ENCODE data around the gene P2RY12.

DNA sequence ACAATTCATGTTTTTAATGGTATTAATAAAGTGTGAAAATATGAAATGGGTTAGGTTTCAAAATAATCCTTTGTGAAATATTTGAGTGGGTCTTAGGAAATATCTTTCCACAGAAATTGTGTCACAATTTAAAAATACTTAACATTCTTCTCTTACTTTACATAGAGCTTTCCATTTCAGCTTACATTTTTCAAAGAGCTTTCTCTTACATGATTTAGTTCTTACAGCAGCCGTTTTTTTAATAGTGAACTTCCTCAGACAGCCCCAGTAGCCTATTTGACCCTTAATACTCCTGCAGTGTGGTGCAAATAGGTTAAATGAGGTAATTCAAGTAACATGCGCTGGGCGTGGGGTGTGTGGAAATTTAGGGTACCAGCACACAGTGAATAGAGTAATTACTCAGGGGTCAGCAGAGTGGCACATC, 21.8 kb downstream of the P2RY12 start:
- TF ChIP-seq, protein P1, sequence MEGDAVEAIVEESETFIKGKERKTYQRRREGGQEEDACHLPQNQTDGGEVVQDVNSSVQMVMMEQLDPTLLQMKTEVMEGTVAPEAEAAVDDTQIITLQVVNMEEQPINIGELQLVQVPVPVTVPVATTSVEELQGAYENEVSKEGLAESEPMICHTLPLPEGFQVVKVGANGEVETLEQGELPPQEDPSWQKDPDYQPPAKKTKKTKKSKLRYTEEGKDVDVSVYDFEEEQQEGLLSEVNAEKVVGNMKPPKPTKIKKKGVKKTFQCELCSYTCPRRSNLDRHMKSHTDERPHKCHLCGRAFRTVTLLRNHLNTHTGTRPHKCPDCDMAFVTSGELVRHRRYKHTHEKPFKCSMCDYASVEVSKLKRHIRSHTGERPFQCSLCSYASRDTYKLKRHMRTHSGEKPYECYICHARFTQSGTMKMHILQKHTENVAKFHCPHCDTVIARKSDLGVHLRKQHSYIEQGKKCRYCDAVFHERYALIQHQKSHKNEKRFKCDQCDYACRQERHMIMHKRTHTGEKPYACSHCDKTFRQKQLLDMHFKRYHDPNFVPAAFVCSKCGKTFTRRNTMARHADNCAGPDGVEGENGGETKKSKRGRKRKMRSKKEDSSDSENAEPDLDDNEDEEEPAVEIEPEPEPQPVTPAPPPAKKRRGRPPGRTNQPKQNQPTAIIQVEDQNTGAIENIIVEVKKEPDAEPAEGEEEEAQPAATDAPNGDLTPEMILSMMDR (IDR thresholded peaks at IDR 0.05), result no peak
- TF ChIP-seq EZH2 (IDR thresholded peaks at IDR 0.05; ENCODE audit: borderline replicate concordance, insufficient read depth, low read depth, low read length, poor library complexity, severe bottlenecking), result no peak
